GM10266 (cell line): ENCODE results near the gene ADAM17.
"Not testable (repeated sequence)": the region's sequence is repeated elsewhere in the genome, so short reads cannot be mapped to it uniquely, and the experiment has no call there.

Source experiments
- DNase-seq: peaks from one replicate; pipeline ENCODE4 v3.0.0; 2012; ENCODE audit errors: extremely low spot score
- CTCF ChIP-seq: IDR thresholded peaks from 2 replicates; pipeline ENCODE4 v1.5.1; 2012; ENCODE audit warnings: mild to moderate bottlenecking, low read depth; ENCODE audit not compliant: control insufficient read depth, insufficient read depth; ENCODE audit errors: missing control alignments

ADAM17 gene

GRCh38 chr2:9594366-9595054 lies 38.9 kb upstream of the ADAM17 start:
- no peak for TF ChIP-seq CTCF
- DNase-seq = peak; percentile 8

- TF ChIP-seq CTCF = no peak
Measured at GRCh38 chr2:9593925-9594324, 38.3 kb upstream of the ADAM17 start.

GRCh38 chr2:9592699-9593098 lies 37.1 kb upstream of the ADAM17 start:
- DNase-seq = no peak

More at GRCh38 chr2:9593925-9594324, 38.3 kb upstream of the ADAM17 start:
- no peak for DNase-seq

GRCh38 chr2:9590641-9591040 lies 35.0 kb upstream of the ADAM17 start:
- no peak for DNase-seq

More at GRCh38 chr2:9592699-9593098, 37.1 kb upstream of the ADAM17 start:
- no peak for TF ChIP-seq CTCF

GRCh38 chr2:9586465-9586864 lies 30.8 kb upstream of the ADAM17 start:
- no peak for DNase-seq
- TF ChIP-seq CTCF = no peak

More at GRCh38 chr2:9590641-9591040, 35.0 kb upstream of the ADAM17 start:
- no peak for TF ChIP-seq CTCF

GRCh38 chr2:9585486-9585885 lies 29.9 kb upstream of the ADAM17 start:
- TF ChIP-seq CTCF = no peak
- DNase-seq = no peak

GRCh38 chr2:9584902-9585301 lies 29.3 kb upstream of the ADAM17 start:
- DNase-seq = not testable (repeated sequence)

GRCh38 chr2:9582624-9583023 lies 27.0 kb upstream of the ADAM17 start:
- no peak for DNase-seq
- TF ChIP-seq CTCF = no peak
